ENCODE measurements around the gene NUDT9. TPM values are rescaled to one million over a fixed set of nuclear protein-coding genes. Genes with fewer than 3 reads are reported as not detected.
"Not testable (repeated sequence)": the region's sequence is repeated elsewhere in the genome, so short reads cannot be mapped to it uniquely, and the experiment has no call there.

Gene NUDT9
- total RNA-seq, 4 donors from 2014 or later = 14.7 to 19.1 (median 17.1) TPM

DNA sequence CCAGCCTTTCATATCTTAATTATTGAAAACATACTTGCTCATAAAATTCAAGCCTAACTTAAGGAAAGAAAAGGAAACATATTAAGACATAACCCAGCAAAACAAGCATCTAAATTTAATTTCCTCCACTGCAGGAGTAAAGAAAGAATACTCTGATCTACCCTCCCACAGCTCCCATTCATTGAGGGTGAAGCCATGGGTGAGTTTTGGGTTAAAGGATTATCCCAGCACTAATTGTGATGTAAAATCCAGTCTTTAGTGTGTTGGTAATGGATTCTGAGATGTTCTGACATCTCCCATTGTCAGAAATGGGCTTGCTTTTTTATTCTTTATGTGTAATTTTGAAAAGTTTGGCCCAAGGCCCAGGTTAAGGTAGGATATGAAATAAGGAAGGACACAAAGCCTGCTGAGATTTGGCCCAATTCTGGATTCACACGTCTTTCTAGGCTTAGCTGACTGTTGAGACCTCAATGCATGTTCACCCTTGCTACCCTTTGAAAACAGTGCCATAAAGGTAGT, 56.4 kb downstream of the NUDT9 start:
- no peaks in the 10 kb centered on the region for H3K27me3 ChIP-seq
- WGBS, 2 donors = 60 to 73% methylated on average over 1 of the region's 1 CpG
- H3K27ac ChIP-seq = peak overlapping the region in 2 of 4 donors; percentile 20 to 21
- peaks cover 0 to 70% (median 5%) of the 10 kb centered on the region in 3 donors for H3K36me3 ChIP-seq
- no peaks in the 10 kb centered on the region for H3K9me3 ChIP-seq
- no peak for DNase-seq
- peaks cover 0 to 11% (median 0%) of the 10 kb centered on the region in 3 donors for H3K4me1 ChIP-seq
- TF ChIP-seq POLR2A (IDR thresholded peaks at IDR 0.05) = no peak
- TF ChIP-seq, protein P1, sequence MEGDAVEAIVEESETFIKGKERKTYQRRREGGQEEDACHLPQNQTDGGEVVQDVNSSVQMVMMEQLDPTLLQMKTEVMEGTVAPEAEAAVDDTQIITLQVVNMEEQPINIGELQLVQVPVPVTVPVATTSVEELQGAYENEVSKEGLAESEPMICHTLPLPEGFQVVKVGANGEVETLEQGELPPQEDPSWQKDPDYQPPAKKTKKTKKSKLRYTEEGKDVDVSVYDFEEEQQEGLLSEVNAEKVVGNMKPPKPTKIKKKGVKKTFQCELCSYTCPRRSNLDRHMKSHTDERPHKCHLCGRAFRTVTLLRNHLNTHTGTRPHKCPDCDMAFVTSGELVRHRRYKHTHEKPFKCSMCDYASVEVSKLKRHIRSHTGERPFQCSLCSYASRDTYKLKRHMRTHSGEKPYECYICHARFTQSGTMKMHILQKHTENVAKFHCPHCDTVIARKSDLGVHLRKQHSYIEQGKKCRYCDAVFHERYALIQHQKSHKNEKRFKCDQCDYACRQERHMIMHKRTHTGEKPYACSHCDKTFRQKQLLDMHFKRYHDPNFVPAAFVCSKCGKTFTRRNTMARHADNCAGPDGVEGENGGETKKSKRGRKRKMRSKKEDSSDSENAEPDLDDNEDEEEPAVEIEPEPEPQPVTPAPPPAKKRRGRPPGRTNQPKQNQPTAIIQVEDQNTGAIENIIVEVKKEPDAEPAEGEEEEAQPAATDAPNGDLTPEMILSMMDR (IDR thresholded peaks at IDR 0.05) = no peak
- no peak overlapping the region for H3K4me3 ChIP-seq
- intact Hi-C loops (cut with DNase I) = no loop called here

DNA sequence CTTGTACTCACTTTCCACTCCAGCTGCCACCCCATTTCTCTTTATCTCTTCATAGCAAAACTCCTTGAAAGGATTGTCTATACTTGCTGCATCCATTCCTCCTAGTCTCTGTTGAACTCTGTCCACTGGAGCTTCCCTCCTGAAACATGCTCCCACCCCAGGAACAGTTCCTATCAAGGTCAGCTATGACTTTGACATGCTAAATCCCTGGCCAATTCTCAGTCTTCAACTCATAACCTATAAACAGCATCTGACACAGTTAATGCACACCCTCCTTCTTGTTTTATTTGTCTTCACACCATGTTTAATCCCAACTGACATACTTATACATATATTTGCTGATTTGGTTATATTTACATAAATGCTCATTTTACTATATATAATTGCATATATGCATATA, 59.0 kb downstream of the NUDT9 start:
- no peak for DNase-seq
- no peaks in the 10 kb centered on the region for H3K27me3 ChIP-seq
- no peak overlapping the region for H3K27ac ChIP-seq
- no peak for TF ChIP-seq POLR2A (IDR thresholded peaks at IDR 0.05)
- TF ChIP-seq, protein P1 (IDR thresholded peaks at IDR 0.05) = no peak
- no peaks in the 10 kb centered on the region for H3K9me3 ChIP-seq
- peaks cover 0 to 48% (median 5%) of the 10 kb centered on the region in 3 donors for H3K36me3 ChIP-seq
- peaks cover 0 to 11% (median 0%) of the 10 kb centered on the region in 3 donors for H3K4me1 ChIP-seq
- no peak overlapping the region for H3K4me3 ChIP-seq
- intact Hi-C loops (cut with DNase I) = no loop called here

DNA sequence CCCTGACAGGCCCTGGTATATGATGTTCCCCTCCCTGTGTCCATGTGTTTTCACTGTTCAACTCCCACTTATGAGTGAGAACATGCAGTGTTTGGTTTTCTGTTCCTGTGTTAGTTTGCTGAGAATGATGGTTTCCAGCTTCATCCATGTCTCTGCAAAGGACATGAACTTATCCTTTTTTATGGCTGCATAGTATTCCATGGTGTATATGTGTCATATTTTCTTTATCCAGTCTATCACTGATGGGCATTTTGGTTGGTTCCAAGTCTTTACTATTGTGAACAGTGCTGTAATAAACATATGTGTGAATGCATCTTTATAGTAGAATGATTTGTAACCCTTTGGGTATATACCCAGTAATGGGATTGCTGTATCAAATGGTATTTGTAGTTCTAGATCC, 60.9 kb downstream of the NUDT9 start:
- peaks cover 0 to 42% (median 5%) of the 10 kb centered on the region in 3 donors for H3K36me3 ChIP-seq
- DNase-seq; H3K4me1 ChIP-seq; H3K27ac ChIP-seq; H3K27me3 ChIP-seq; H3K4me3 ChIP-seq; H3K9me3 ChIP-seq; intact Hi-C loops (cut with DNase I): not testable (repeated sequence)

DNA sequence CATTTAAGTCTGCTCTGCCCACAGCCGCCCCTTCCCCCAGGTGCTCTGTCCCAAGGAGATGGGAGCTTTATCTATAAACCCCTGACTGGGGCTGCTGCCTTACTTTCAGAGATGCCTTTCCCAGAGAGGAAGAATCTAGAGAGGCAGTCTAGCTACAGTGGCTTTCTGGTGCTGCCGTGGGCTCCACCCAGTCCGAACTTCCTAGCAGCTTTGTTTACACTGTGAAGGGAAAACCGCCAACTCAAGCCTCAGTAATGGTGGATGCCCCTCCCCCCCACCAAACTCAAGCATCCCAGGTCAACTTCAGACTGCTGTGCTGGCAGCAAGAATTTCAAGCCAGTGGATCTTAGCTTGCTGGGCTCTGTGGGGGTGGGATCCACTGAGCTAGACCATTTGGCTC, 66.3 kb downstream of the NUDT9 start:
- H3K27me3 ChIP-seq; H3K9me3 ChIP-seq; intact Hi-C loops (cut with DNase I); H3K4me3 ChIP-seq; DNase-seq: not testable (repeated sequence)
- Histone ChIP-seq H3K27ac (peak overlapping the region in 3 of 4 donors; percentile 50 to 59 (median 56)), H3K36me3 (peaks cover 0 to 55% (median 0%) of the 10 kb centered on the region in 3 donors), H3K4me1 (peaks cover 0 to 47% (median 3%) of the 10 kb centered on the region in 3 donors)
- no CpG with 5 or more reads among the region's 4 CpGs for WGBS, 2 donors

DNA sequence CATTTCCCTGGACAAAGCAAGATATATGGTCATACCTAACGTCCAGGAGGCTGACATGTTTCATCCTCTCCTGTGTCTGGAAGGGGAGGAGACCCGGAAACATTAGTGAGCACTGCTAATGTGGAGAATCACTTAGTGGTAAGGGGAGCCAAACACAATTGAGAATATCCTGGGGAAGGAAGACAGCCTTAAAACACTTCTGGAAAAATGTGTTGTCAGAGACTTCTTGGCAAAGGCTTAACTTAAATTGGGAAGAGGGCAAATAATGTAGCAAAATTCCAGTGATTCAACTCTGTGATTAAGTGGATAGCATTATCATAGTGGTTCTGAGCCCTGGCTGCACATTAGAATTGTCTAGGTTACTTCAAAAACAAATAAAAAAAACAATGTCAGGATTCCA, 67.3 kb downstream of the NUDT9 start:
- no peaks in the 10 kb centered on the region for H3K27me3 ChIP-seq
- H3K9me3 ChIP-seq = no peaks in the 10 kb centered on the region
- 57 to 74% methylated on average over 2 of the region's 2 CpGs for WGBS, 2 donors
- TF ChIP-seq, protein P1 (IDR thresholded peaks at IDR 0.05) = no peak
- TF ChIP-seq POLR2A (IDR thresholded peaks at IDR 0.05) = no peak
- H3K27ac ChIP-seq = peak overlapping the region in 3 of 4 donors; percentile 29 to 59 (median 56)
- H3K36me3 ChIP-seq = peaks cover 0 to 65% (median 0%) of the 10 kb centered on the region in 3 donors
- intact Hi-C loops (cut with DNase I) = no loop called here
- H3K4me3 ChIP-seq = no peak overlapping the region
- peaks cover 0 to 55% (median 3%) of the 10 kb centered on the region in 3 donors for H3K4me1 ChIP-seq
- DNase-seq = no peak

DNA sequence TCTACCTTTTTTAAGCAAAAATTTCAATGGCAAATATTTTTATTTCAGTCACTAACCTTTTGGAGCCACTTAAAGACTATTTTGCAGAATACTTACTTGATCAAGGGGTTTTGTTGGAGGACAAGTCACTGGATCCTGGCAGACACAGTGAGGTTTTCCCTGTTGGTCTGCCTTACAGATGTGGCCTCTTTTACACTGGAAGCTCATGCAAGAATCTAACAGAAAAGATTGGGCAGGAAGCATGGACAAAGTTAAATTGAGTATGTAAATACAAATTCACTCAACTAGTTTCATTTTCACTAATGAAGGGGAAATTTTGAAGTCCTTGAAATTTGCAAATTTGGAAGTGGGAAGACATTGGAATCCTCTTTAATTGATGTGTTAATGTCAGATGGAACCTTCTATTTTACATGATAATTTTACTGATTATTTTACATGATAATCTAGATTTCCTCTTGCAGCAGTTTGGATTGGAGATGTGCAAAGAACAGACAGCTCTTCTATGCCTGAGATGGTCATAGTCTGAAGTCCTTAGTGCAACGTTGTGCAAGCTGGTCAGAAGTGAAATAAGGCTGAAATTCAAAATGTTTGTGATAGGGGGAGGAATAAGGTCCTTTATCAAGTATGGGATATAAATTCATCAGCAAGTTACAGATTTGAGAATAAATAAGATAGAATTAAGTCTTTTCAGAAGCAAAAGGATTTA, 68.4 kb downstream of the NUDT9 start:
- TF ChIP-seq POLR2A (IDR thresholded peaks at IDR 0.05) = no peak
- TF ChIP-seq, protein P1 (IDR thresholded peaks at IDR 0.05) = no peak
- Histone ChIP-seq H3K4me3 (no peak overlapping the region), H3K9me3 (no peaks in the 10 kb centered on the region), H3K27ac (peak overlapping the region in 3 of 4 donors; percentile 17 to 50 (median 34)), H3K36me3 (peaks cover 0 to 76% (median 0%) of the 10 kb centered on the region in 3 donors), H3K4me1 (peaks cover 0 to 55% (median 3%) of the 10 kb centered on the region in 3 donors), H3K27me3 (no peaks in the 10 kb centered on the region)
- intact Hi-C loops (cut with DNase I) = no loop called here
- no peak for DNase-seq
- 43 to 72% methylated on average over 1 of the region's 1 CpG for WGBS, 2 donors

Data from esophagus squamous epithelium (tissue), 5 donors.